SK-N-SH treated with all-trans-retinoic acid at 6 μM for 48 hours (cell line): ENCODE data around the gene GNAS-AS1.

Experiments used
- CSRNP3 ChIP-seq: fragments of 250-450 bp; sonication (Bioruptor Pico); IDR thresholded peaks from 2 replicates; pipeline ENCODE4 v1.5.1; 2021; ENCODE audit warnings: mild to moderate bottlenecking, moderate library complexity
- OSR1 ChIP-seq: fragments of 250-450 bp; sonication (Bioruptor Pico); IDR thresholded peaks from 2 replicates; pipeline ENCODE4 v1.8.0; 2022; ENCODE audit warnings: moderate library complexity, mild to moderate bottlenecking, inconsistent platforms
- PPARA ChIP-seq: fragments of 250-450 bp; sonication (Bioruptor Pico); IDR thresholded peaks from 2 replicates; pipeline ENCODE4 v1.5.0; 2020; ENCODE audit warnings: mild to moderate bottlenecking, borderline replicate concordance
- TSHZ2 ChIP-seq: fragments of 250-450 bp; sonication (Bioruptor Pico); IDR thresholded peaks from 2 replicates; pipeline ENCODE4 v1.5.0; 2020; ENCODE audit warnings: mild to moderate bottlenecking, moderate library complexity
- ZC3H10 ChIP-seq: fragments of 250-450 bp; sonication (Bioruptor Pico); IDR thresholded peaks from 2 replicates; pipeline ENCODE4 v1.5.1; 2021; ENCODE audit warnings: mild to moderate bottlenecking, moderate library complexity
- ZFP3 ChIP-seq: fragments of 250-450 bp; sonication (Bioruptor Pico); IDR thresholded peaks from 2 replicates; pipeline ENCODE4 v1.5.0; 2020; ENCODE audit warnings: mild to moderate bottlenecking, moderate library complexity

- TF ChIP-seq ZFP3 (no peak), OSR1 (no peak), ZC3H10 (CRISPR knock-in tag) (no peak), PPARA (CRISPR knock-in tag) (no peak), TSHZ2 (CRISPR knock-in tag) (no peak), CSRNP3 (CRISPR knock-in tag) (no peak)
Observed at GRCh38 chr20:58819921-58820320, 30.8 kb downstream of the GNAS-AS1 start.
